ENCODE measurements around the gene CCDC33.
A peak's percentile ranks its signal among the peaks of the same experiment; 100 is the strongest.

The CCDC33 gene

DNA sequence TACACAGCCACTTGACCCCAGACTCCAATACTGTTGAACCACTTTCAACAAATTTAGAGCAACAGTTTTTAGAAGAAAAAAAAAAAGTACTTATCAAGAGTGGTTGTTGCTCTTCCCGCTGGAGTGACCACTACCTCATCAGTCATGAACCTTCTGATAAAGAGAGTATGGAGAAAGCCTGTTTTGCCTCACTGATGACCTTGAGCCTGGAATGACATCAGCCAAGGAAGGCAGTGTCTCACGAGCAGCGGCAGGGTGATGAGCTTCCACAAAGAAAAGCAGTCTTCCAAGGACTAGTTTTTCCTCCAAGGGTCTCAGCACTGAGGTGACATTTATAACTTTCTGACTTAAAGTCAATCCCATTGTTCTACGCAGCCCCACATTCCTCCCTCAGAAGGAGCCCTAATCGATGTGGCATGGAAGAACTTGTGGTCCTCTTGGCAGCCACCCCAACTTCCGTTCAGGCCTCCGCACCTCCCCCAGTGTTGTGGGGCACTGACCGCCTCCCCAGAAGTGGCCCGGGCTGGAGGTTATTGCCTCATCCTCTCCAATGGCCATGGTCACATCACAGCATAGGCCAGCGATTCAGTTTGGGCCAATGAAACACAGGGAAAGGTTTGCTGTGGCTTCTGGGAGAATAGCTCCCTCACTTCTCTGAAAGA is 133.1 kb downstream of the CCDC33 start:
- no peak for DNase-seq

DNA sequence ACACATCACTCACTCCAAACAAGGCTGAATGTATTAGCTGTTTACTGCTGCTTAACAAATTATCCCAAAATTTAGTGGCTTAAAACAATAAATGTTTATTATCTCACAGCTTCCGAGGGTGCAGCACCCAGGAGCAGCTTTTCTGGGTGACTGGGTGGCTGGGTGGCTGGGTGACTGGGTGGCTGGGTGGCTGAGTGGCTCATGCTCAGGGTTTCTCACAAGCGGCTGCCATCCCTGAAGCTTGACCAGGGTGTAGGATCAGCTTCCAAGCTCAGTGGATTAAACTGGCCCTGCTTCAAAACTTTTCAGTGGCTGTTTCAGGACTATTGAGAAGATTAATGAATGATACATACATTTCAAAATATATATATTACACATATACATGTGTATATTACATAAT is 133.6 kb downstream of the CCDC33 start:
- DNase-seq = no peak

- DNase-seq = no peak
These were observed 134.3 kb downstream of the CCDC33 start for GRCh38 chr15:74370471-74370870.

- DNase-seq = no peak
These were observed 137.0 kb downstream of the CCDC33 start for GRCh38 chr15:74373056-74373650.

- DNase-seq = peak; percentile 25
These were observed 137.9 kb downstream of the CCDC33 start for GRCh38 chr15:74373731-74374647.

- no peak for DNase-seq
These were observed 138.6 kb downstream of the CCDC33 start for GRCh38 chr15:74374648-74375302.

DNA sequence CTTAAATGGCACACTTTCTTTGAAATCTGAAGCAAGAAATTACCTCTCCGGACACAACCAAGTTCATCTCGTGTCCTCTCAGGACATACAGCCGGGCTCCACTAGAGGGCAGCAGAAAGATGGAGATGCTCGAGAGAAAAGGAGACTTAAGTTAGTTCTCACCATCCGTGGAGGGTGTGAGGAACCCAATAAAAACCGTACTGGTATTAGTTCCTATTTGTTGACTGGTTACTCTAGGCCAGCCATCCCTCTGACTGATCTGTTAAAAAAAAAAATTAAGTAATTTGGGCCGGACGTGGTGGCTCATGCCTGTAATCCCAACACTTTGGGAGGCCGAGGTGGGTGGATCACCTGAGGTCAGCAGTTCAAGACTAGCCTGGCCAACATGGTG is 139.2 kb downstream of the CCDC33 start:
- DNase-seq = peak; percentile 12

- DNase-seq = no peak
These were observed 140.1 kb downstream of the CCDC33 start for GRCh38 chr15:74376226-74376625.

DNA sequence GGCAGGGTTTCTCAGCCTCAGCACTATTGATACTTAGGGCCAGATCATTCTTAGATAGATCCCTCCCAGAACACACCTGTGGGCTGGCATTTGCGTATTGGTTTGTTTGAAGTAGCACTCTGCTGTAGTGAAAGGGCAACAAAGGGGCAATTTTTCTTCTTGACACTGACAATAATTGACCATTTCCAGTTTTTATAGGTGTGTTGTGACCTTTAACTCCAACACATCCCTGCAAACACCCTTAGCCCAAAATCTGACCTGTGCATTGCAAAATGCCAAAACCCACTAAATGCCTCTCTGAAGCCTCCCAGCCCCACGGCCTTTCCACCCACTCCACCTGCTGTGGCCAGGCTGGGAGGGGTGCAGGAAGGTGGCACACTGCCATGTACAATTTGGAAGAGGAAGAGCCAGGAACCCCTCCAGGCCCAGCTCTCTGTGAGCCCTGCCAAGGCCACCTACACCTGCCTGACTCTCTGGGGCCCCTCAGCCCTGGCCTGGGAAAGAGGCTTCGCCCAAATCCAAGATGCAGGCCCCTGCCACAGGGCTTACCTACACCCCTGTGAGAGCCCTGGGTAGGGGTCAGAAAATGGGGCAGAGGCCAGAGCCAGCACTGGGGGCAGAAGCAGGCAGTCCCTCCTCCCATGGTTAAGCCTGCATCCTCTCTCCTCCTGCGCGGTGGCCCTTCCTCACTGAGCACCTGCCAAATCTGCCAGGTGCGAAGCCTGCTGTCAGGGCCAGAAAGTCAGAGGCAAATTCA is 140.9 kb downstream of the CCDC33 start:
- DNase-seq = no peak

DNA sequence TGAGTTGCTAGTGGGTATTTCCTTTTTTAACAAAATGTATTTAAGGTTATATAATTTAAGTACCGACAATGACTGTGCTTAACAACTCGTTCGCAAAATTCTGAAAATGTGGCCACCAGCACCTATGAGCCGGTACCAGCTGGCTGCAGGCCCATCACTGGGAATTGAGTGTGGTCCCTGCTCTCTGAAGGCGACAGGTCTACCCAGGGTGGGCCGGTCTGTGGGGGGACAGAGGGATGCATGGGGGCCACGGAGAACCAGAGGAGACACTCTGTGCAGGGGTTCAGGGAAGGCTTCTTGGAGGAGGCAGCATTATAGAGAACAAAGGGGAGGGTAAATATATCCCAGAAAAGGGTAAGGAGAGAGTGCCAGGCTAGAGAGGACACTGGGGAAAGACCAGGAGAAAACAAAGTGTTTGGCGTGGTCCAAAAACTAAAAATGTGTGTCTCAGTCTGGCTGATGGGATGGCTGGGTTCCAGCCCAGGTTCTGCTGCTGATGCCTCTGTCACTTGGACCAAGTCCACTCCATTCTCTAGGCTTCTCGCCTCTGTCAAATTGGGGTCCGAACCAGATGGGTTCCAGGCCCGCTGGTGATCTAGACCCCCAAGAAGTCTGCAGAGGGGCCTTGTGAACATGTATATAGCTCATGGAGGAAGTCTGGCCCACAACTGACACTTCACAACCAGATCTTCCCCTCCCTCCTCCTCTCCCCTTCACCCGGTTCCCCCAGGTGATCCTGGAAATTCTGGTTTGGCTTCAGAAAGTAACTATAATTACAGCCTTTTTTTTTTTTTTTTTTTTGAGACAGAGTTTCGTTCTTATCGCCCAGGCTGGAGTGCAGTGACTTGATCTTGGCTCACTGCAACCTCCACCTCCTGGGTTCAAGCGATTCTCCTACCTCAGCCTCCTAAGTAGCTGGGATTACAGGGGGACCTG is 142.0 kb downstream of the CCDC33 start:
- DNase-seq = no peak

GRCh38 chr15:74378848-74379247 is 142.7 kb downstream of the CCDC33 start:
- no peak for DNase-seq

GRCh38 chr15:74380361-74381189 is 144.4 kb downstream of the CCDC33 start:
- no peak for DNase-seq

DNA sequence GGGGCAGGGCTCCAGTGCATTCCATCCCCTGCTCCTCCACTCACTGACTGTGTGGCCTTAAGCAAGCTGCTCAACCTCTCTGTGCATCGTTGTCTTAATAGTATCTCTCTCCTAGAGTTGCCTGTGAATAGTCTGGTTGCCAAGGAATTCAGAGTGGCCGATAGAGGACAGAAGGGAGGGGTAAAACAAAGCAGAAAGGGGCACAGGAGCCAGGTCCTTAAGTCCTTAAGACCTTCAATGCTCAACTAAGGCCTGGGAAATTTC is 145.0 kb downstream of the CCDC33 start:
- DNase-seq = no peak

- DNase-seq = no peak
These were observed 145.4 kb downstream of the CCDC33 start for GRCh38 chr15:74381481-74381880.

GRCh38 chr15:74382004-74382816 is 146.1 kb downstream of the CCDC33 start:
- DNase-seq = peak; percentile 3

DNA sequence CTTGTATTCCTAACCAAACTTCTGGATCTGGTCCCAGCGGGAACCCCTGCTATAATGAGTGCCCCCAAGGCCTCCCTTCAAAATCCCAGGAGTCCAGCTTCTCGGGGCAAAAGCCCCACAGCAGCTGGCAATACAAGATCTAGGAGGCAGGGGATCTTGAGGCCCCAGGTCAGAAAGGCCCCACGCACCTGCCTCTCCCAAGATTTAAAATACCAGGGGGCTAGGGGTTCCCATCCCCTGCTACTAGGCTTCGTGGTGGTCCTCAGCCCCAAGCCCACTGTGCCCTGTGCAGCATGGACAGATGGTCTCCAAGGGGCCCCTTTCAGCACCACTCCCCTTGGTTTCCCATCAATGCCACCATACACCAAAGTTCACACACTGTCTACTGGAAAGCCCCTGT is 147.2 kb downstream of the CCDC33 start:
- DNase-seq = no peak

DNA sequence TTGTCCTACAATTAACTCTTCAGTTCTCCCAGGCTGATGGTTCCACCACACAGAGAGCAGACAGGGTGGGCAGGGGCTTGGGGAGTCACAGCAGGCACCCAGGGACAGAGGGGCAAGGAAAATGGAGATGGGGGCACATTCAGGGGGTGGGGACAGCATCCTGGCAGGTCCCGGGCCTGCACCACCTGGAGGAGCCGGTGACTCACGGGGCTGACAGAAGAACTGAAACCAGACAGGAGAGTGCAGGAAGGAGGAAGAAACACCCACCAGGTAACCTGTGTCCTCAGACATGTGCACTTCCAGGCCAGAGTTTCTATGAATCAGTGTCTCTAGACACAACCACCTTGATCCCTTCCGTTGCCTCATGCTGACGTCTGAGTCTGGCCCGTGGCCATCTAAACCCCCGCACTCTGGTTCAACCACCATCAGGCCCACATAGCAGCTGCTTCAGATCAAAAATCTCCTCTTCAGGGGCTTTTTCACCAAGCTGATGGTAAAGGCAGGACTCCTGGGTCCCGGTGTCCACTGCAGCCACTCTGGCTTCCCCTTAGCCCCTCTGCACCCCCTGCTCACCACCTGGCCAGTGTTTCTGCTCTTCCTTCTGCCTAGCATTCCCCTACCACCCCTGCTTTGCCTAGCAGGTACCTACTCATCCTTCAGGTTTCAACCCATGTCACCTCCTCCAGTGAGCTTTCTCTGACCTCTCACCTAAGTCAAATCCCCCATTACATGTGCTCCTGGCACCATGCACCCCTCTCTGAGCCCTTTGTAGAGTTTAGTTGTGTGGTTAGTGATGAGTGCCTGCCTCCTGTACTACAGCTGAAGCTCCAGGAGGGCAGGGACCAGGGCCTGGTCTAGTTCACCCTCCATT is 147.8 kb downstream of the CCDC33 start:
- DNase-seq = no peak

DNA sequence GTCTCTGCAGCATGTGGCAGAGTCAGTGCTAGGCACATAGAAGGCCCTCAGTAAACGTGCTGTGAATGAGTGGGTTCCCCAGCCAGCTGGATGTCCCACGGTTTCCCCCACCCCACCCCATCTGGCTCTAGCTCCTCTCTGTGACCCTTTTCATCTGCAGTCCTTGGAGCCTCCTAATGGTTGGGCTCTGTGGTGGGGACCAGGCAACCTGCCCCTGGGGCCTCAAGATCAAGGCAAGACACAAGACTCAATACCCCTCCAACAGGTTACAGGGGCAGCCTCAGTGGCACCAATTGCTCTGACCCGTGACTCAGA is 148.4 kb downstream of the CCDC33 start:
- DNase-seq = no peak
